Subcutaneous adipose tissue (tissue), 4 donors: ENCODE results near the gene DBH. TPM values are rescaled to one million over a fixed set of nuclear protein-coding genes. Genes with fewer than 3 reads are reported as not detected.

Experiments used
- total RNA-seq, 4 donors: library from RNA; depleted of rRNA; stranded (reverse); fragments of >200 nt; gene quantifications; one replicate each; pipeline ENCODE4 v1.1.0, GENCODE V29; 2016
- TF ChIP-seq, protein P1 (sequence below): fragments of 450-650 bp; IDR thresholded peaks from one replicate; pipeline ENCODE4 v1.5.1; 2016; ENCODE audit warnings: low read depth, mild to moderate bottlenecking, control low read depth, antibody characterized with exemption, moderate library complexity

The DBH gene
- total RNA-seq, 4 donors from 2014 or later: not detected

DNA sequence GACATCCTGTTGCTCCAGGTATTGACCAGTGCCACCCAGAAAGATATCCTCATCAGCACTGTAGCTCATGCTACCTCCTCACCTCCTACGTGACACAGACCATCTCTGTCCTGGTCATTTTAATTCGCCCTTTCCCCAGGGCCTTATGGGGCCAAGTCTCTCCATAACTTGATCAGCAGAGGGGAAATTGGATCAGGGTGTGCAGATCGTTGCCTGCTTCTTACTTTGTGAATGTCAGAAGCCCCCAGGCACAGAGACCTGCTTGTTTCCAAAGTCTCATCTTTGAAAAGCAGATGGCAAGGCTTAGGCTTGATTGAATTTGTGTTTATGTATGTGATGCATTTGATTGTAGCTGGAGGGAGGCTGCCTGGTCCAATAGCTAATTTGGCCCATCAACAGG, 8.8 kb upstream of the DBH start:
- TF ChIP-seq, protein P1, sequence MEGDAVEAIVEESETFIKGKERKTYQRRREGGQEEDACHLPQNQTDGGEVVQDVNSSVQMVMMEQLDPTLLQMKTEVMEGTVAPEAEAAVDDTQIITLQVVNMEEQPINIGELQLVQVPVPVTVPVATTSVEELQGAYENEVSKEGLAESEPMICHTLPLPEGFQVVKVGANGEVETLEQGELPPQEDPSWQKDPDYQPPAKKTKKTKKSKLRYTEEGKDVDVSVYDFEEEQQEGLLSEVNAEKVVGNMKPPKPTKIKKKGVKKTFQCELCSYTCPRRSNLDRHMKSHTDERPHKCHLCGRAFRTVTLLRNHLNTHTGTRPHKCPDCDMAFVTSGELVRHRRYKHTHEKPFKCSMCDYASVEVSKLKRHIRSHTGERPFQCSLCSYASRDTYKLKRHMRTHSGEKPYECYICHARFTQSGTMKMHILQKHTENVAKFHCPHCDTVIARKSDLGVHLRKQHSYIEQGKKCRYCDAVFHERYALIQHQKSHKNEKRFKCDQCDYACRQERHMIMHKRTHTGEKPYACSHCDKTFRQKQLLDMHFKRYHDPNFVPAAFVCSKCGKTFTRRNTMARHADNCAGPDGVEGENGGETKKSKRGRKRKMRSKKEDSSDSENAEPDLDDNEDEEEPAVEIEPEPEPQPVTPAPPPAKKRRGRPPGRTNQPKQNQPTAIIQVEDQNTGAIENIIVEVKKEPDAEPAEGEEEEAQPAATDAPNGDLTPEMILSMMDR: no peak

DNA sequence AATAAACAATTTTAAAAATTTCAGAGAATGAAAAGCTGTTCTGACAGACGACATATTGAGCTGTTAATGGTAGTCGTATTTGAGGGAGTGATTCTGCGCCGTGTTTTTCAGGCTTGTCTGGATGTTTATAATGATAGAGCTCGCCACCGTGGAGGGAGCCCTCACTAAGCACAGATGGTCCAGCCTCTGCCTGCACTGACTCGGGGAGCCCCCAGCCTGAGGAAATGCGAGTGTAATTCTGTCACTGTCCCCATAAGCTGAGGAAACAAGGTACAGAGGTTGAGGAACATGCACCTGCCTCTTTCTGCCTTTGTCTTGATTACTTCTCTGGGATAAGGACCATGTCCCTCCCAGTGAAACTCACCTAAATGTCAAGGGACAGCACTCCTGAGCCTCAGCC, 7.4 kb upstream of the DBH start:
- TF ChIP-seq, protein P1: no peak

DNA sequence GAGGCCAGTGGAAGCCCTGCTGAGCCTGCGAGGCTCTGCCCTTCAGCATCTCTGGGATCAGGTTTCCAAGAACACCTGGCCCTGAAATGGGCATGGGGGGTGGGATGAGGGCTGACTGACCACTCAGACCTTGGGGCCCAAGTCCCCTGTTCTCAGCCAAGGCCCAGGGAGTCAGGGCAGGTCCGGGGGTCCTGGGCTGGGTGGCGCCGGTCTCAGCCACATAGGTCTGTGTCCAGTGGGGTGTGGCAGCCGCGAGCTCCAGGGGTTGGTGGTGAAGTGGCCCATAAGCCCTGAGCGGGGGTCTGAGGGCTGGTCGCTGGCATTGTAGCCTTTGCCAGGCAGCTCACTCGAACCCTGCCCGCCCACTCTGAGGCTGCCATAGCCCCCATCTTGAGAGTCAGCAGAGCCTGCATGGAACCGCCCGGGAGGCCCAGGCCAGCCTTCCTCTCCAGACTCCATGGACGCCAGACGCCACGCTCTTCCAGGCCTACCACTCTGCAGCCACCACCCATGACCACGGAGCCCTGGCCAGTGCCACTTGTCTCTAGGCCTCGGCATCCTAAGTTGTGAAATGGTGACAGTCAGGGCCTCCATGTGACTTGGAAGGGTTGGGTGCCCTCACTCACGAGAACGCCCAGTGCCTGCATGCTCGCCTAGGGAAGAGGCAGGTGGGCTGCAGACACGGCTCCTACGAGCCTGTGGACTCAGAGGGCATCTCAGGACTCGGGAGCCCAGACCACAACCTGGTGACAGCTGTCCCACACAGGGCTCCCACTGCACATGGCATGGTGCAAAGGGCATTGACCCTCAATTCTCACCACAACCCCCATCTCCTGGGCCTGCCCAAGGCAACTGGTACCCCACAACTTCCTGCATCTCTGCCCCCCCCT, 6.7 kb upstream of the DBH start:
- TF ChIP-seq, protein P1: no peak

DNA sequence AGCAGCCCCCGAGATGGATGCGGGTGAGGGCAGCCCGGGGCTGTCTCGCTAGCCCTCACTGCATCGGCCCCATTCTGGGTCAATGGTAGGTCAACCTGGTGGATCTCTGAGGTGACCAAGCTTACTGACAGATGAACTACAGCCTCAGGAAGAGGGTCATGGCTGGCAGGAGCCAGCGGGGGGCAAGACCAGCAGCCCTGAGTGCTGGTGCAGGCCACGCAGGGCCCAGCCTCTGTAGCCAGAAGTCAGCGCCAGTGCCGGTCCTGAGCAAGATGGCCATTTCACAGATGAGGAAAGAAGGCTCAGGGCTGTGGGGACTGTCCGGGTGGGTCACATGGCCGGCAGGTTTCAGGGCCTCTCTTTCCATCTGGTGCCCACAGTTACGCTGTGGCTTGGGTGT, 5.1 kb upstream of the DBH start:
- TF ChIP-seq, protein P1: no peak

DNA sequence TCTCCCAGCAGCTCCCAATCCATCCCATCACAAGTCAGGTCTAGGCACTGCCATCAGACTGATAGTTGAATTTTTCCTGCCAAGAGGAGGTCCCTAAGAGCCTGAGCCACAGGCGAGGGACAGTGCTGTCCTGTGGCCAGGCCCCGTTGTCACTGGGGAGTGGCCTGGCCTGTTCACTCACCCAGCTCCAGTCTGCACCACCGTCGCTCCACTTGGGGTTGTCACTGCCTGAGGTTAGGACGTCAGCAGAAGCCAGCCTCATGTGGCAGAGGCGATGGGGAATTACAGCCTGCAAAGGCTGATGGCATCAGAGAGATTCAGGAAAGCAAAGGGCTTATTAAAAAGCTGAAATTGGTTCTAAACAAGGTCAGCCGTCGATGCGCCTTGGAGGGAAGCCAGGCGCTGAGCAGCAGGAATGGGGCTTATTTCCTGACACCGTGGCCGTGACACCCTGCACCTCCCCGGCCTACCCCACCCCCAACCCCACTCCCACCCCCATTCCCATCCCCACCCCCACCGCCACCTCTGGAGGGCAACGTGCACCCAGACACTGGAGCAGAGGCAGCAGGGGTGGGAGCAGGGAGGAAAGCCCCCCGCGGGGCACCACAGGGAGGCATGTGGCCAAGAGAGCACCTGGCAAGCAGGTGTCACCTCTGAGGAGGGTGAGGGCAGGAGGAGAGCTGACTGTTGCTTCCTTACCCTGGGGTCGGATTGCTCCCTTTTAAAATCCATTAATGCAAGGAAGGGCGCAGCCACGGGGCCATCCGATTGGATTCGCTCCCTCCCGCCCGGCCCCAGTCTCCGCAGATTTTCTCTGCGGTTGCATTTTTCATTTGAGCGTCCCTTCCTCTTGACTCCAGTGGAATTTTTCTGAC, 3.1 kb upstream of the DBH start:
- TF ChIP-seq, protein P1: no peak

DNA sequence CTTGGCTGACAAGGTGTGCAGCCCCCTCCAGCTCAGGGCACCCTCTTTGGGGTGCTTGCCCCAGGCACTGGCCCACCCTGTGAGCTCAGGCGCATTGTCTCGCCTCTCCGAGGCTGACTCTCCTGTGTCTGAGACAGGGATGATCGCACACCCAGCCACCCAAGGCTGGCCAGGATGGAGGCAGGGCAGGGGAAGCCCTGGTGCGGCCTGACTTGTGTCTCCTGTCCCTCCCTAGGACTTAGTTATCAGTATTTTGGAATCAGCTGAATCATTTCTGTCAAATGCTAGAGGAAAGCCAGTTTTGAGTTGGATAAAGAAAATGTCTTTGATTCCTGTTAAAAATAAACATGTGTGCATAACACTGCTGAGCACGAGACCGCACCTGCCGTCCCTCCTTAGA, 2.5 kb upstream of the DBH start:
- TF ChIP-seq, protein P1: no peak

DNA sequence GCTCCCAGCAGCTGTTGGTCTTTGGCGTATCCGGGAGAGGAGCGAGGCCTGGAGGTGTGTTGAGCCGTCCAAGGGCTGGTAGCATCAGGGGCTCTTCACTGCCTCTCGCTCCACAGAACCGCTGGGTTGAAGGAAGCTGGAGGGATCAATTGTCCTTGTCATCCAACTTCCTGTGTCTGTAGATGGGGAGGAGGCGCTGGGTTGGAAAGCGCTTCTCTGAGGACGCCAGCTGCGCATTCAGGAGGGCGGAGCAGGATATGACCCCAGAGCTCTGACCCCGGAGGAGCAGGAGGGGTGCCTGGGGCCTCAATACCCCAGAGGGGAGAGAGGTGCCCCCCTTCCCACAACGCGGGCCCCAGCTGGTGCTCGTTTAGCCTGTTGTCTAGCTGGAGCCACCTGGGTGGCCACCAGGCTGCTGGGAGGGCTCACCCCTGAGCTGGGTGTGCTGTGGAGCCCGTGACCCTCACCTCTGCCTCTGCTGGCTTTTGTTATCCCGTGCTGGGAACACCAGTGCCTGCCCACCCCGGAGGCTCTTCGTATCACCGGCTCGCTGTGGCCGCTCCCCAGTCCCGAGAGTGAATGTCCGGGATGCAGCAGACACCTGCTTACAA, 2.0 kb upstream of the DBH start:
- TF ChIP-seq, protein P1: no peak
